Measurements from ENCODE around the gene SPAG16.

SPAG16 gene

DNA sequence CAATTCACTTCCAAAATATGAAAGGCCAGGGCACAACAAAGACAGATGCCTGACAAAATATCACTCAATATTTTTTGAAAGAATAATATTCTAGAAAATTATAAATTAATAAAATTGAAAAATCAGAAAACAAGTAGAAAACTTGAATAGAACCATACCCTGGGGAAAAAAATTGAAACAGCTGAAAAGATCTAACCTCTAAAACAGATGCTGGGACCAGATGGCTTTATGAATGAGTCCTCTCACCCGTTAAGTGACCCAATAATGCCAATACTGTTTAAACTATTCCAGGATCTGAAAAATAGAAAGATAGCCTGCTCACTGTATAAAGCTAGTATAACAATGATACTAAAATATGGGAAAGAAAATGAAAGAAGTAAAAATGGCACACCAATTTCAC, 804.3 kb downstream of the SPAG16 start:
- no peak overlapping the region for H3K27ac Mint-ChIP-seq
- H3K4me1 Mint-ChIP-seq, result no peaks in the 10 kb centered on the region
- H3K36me3 Mint-ChIP-seq, result no peaks in the 10 kb centered on the region
- no peaks in the 10 kb centered on the region for H3K27me3 Mint-ChIP-seq
- ATAC-seq (ENCODE audit: low read depth) (no peak), DNase-seq (ENCODE audit: low spot score in 2 of 2) (no peak)
- H3K4me3 Mint-ChIP-seq, result no peak overlapping the region
- no peaks in the 10 kb centered on the region for H3K9me3 Mint-ChIP-seq

DNA sequence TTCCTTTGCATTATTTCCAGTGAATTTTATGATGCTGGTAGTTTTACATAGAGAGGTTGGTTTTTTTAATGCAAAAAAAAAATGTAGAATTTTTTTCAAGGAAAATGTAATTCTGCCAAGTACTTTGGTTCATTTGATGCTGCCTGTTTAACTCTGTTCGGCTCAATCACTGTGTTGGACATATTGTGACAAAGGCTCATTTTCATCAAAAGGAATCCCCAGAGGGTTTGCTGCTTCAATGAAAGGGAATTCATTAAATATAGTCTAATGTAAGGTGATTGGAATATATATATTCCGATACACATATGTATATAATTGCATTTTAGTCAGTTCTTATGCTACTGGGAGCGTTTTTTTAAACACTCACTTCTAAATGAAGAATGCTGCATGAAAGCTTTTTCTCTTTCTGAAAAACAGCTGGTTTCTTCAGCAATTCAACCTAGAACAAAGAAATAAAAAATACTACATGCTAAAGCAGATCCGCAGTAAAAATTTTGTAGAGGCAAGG, 812.0 kb downstream of the SPAG16 start:
- Mint-ChIP-seq H3K36me3 (no peaks in the 10 kb centered on the region), H3K4me1 (no peaks in the 10 kb centered on the region), H3K27me3 (no peaks in the 10 kb centered on the region), H3K27ac (no peak overlapping the region), H3K4me3 (no peak overlapping the region), H3K9me3 (no peaks in the 10 kb centered on the region)
- ATAC-seq (ENCODE audit: low read depth) (no peak), DNase-seq (ENCODE audit: low spot score in 2 of 2) (no peak)

GRCh38 chr2:214098811-214099210, 814.5 kb downstream of the SPAG16 start:
- Mint-ChIP-seq H3K27ac (no peak overlapping the region), H3K9me3 (no peaks in the 10 kb centered on the region), H3K4me1 (no peaks in the 10 kb centered on the region), H3K27me3 (no peaks in the 10 kb centered on the region), H3K36me3 (no peaks in the 10 kb centered on the region), H3K4me3 (no peak overlapping the region)
- ATAC-seq (ENCODE audit: low read depth) (no peak), DNase-seq (ENCODE audit: low spot score in 2 of 2) (no peak)

GRCh38 chr2:214100488-214100887, 816.2 kb downstream of the SPAG16 start:
- Mint-ChIP-seq H3K4me1 (no peaks in the 10 kb centered on the region), H3K9me3 (peaks cover 1% of the 10 kb centered on the region)
- DNase-seq (ENCODE audit: low spot score in 2 of 2), result no peak

GRCh38 chr2:214103276-214104001, 819.2 kb downstream of the SPAG16 start:
- ATAC-seq (ENCODE audit: low read depth) (no peak), DNase-seq (ENCODE audit: low spot score in 2 of 2) (no peak)
- Mint-ChIP-seq H3K4me3 (no peak overlapping the region), H3K9me3 (peaks cover 1% of the 10 kb centered on the region), H3K27me3 (no peaks in the 10 kb centered on the region), H3K4me1 (no peaks in the 10 kb centered on the region), H3K36me3 (no peaks in the 10 kb centered on the region), H3K27ac (no peak overlapping the region)

More at GRCh38 chr2:214100488-214100887, 816.2 kb downstream of the SPAG16 start:
- no peak for ATAC-seq (ENCODE audit: low read depth)
- Mint-ChIP-seq H3K27me3 (no peaks in the 10 kb centered on the region), H3K4me3 (no peak overlapping the region), H3K27ac (no peak overlapping the region), H3K36me3 (no peaks in the 10 kb centered on the region)

GRCh38 chr2:214104219-214104618, 820.0 kb downstream of the SPAG16 start:
- H3K36me3 Mint-ChIP-seq, result no peaks in the 10 kb centered on the region
- ATAC-seq (ENCODE audit: low read depth) (no peak), DNase-seq (ENCODE audit: low spot score in 2 of 2) (no peak)
- H3K9me3 Mint-ChIP-seq, result peaks cover 1% of the 10 kb centered on the region
- H3K4me3 Mint-ChIP-seq, result no peak overlapping the region
- H3K4me1 Mint-ChIP-seq, result no peaks in the 10 kb centered on the region
- no peaks in the 10 kb centered on the region for H3K27me3 Mint-ChIP-seq
- H3K27ac Mint-ChIP-seq, result no peak overlapping the region

DNA sequence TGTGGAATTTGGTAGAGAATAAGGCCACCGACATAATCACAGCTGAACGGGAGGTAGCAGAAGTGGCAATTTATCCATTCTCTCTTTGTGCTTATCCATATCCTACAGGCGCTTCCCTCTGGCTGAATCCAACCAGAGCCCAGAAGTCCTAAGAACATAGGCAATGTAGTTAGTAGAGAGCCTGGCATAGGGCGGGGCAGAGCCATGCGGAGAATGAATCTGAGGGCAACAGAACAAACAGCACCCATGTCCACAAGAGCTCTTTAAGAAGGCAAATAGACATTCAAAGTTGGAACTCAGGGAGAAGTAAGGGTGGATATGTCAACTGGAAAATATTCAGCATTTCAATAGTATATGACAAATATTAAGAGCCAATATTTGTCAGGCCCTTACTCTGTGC, 820.7 kb downstream of the SPAG16 start:
- Mint-ChIP-seq H3K4me1 (no peaks in the 10 kb centered on the region), H3K27ac (no peak overlapping the region), H3K4me3 (no peak overlapping the region), H3K36me3 (no peaks in the 10 kb centered on the region), H3K9me3 (peaks cover 1% of the 10 kb centered on the region), H3K27me3 (no peaks in the 10 kb centered on the region)
- ATAC-seq (ENCODE audit: low read depth), result no peak
- DNase-seq (ENCODE audit: low spot score in 2 of 2), result no peak

GRCh38 chr2:214107726-214108125, 823.5 kb downstream of the SPAG16 start:
- Mint-ChIP-seq H3K36me3 (no peaks in the 10 kb centered on the region), H3K27me3 (no peaks in the 10 kb centered on the region), H3K4me3 (no peak overlapping the region), H3K27ac (no peak overlapping the region), H3K9me3 (peaks cover 1% of the 10 kb centered on the region), H3K4me1 (no peaks in the 10 kb centered on the region)
- DNase-seq (ENCODE audit: low spot score in 2 of 2) (no peak), ATAC-seq (ENCODE audit: low read depth) (no peak)

DNA sequence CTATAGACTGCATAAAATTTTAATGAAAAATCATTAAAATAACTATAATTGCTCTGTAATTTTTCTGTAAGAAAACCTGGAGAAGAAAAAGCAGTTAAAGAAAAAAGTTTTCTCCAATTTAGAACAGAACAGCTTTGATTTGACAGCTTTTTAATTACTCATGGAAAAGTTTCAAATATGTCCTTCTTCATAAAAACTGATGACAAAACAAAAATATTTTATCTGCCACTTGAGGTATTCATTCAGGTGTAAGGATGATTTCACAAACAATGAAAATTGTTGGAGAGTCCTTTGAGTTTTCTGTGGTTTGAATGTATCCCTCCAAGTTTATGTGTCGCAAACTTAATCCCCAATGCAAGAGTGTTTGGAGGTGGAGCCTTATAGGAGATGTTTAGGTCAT, 824.3 kb downstream of the SPAG16 start:
- Mint-ChIP-seq H3K4me1 (no peaks in the 10 kb centered on the region), H3K27ac (no peak overlapping the region), H3K9me3 (peaks cover 1% of the 10 kb centered on the region), H3K27me3 (no peaks in the 10 kb centered on the region), H3K4me3 (no peak overlapping the region), H3K36me3 (no peaks in the 10 kb centered on the region)
- ATAC-seq (ENCODE audit: low read depth) (no peak), DNase-seq (ENCODE audit: low spot score in 2 of 2) (no peak)

DNA sequence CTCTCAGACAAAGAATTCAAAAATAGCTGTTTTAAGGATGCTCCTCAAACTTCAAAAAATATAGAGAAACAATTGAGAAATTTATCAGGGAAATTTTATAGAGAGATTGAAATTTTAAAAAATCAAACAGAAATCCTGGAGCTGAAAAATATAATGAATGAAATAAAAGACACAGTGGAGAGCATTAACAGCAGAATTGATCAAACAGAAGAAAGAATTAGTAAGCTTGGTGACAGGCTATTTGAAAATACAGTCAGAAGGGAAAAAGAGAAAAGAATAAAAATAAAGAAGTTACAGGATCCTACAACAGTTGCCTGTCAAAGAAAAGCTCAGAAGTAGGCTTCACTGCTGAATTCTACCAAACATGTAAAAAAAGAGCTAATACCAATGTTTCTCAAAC, 832.8 kb downstream of the SPAG16 start:
- no peak for ATAC-seq (ENCODE audit: low read depth)
- H3K9me3 Mint-ChIP-seq, result peaks cover 11% of the 10 kb centered on the region
- no peaks in the 10 kb centered on the region for H3K36me3 Mint-ChIP-seq
- H3K27ac Mint-ChIP-seq, result no peak overlapping the region
- no peak for DNase-seq (ENCODE audit: low spot score in 2 of 2)
- no peak overlapping the region for H3K4me3 Mint-ChIP-seq
- H3K4me1 Mint-ChIP-seq, result no peaks in the 10 kb centered on the region
- no peaks in the 10 kb centered on the region for H3K27me3 Mint-ChIP-seq

DNA sequence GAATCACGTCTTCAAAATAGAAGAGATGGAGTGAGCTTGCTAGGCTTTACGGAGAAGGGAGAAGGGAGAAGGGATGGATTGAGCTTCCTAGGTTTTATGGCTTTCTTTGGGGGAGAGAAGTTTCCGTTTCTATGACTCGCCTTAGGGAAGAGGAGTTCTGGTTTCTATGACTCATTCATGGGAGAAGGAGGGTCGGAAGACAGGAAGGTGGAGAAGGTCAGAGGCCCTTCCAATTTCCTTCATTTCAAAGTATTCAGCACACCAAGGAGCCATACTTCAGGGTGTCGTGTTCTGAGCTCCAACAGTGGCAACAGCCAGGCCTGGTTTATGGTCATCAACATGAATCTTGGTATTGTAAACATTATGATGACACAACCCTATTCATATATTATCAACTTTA, 841.9 kb downstream of the SPAG16 start:
- no peaks in the 10 kb centered on the region for H3K4me1 Mint-ChIP-seq
- H3K9me3 Mint-ChIP-seq, result no peaks in the 10 kb centered on the region
- no peaks in the 10 kb centered on the region for H3K36me3 Mint-ChIP-seq
- no peak for ATAC-seq (ENCODE audit: low read depth)
- no peak overlapping the region for H3K27ac Mint-ChIP-seq
- DNase-seq (ENCODE audit: low spot score in 2 of 2), result no peak
- no peaks in the 10 kb centered on the region for H3K27me3 Mint-ChIP-seq
- no peak overlapping the region for H3K4me3 Mint-ChIP-seq

GRCh38 chr2:214127170-214127569, 842.9 kb downstream of the SPAG16 start:
- Mint-ChIP-seq H3K4me3 (no peak overlapping the region), H3K27me3 (no peaks in the 10 kb centered on the region), H3K36me3 (no peaks in the 10 kb centered on the region), H3K4me1 (no peaks in the 10 kb centered on the region), H3K27ac (no peak overlapping the region), H3K9me3 (no peaks in the 10 kb centered on the region)
- ATAC-seq (ENCODE audit: low read depth) (no peak), DNase-seq (ENCODE audit: low spot score in 2 of 2) (no peak)

DNA sequence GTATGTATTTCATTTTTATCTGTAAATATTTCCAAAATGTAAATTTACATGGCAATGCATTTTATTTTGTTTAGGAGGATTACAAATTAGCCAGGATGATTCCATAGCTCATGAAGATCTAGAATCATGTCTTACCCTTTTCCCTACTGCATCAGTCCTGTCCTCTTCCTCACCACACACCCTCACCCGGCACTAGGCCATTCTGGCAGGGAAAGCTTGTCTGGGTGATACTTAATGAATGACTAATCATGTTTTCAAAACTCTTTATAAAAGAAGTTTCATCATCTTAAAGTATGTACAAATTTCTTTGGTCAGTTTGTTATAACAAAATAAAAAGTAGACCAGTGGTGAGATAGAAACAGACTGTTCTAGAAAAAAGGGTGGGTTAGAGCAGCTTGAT, 843.3 kb downstream of the SPAG16 start:
- Mint-ChIP-seq H3K36me3 (no peaks in the 10 kb centered on the region), H3K4me3 (no peak overlapping the region), H3K27ac (no peak overlapping the region), H3K4me1 (no peaks in the 10 kb centered on the region), H3K27me3 (no peaks in the 10 kb centered on the region), H3K9me3 (peaks cover 2% of the 10 kb centered on the region)
- DNase-seq (ENCODE audit: low spot score in 2 of 2) (no peak), ATAC-seq (ENCODE audit: low read depth) (no peak)

- Mint-ChIP-seq H3K9me3 (peaks cover 2% of the 10 kb centered on the region), H3K4me3 (no peak overlapping the region), H3K36me3 (no peaks in the 10 kb centered on the region), H3K27me3 (no peaks in the 10 kb centered on the region), H3K4me1 (no peaks in the 10 kb centered on the region), H3K27ac (no peak overlapping the region)
- DNase-seq (ENCODE audit: low spot score in 2 of 2) (no peak), ATAC-seq (ENCODE audit: low read depth) (no peak)
Observed at GRCh38 chr2:214128040-214128439, 843.8 kb downstream of the SPAG16 start.

- DNase-seq (ENCODE audit: low spot score in 2 of 2) (no peak), ATAC-seq (ENCODE audit: low read depth) (no peak)
- Mint-ChIP-seq H3K36me3 (no peaks in the 10 kb centered on the region), H3K9me3 (peaks cover 2% of the 10 kb centered on the region), H3K27me3 (no peaks in the 10 kb centered on the region), H3K4me3 (no peak overlapping the region), H3K27ac (no peak overlapping the region), H3K4me1 (no peaks in the 10 kb centered on the region)
Observed at GRCh38 chr2:214130114-214130513, 845.9 kb downstream of the SPAG16 start.

All from memory B cell (primary cell).